HG03139 (cell line): ENCODE measurements around the gene MTAP.

Source experiments
- ATAC-seq: cut with Tn5 transposase; IDR thresholded peaks from one replicate; pipeline ENCODE4 v1.9.1; 2021; ENCODE audit not compliant: unreplicated experiment

Gene MTAP

GRCh38 chr9:21802418-21803000, at the start of gene MTAP:
MTAP (plus strand) TSS chr9:21802636; CDS start chr9:21802749, 113 bp downstream.
- ATAC-seq = peak; percentile 90

- ATAC-seq = no peak
Observed at GRCh38 chr9:21753523-21753922, 48.9 kb upstream of the MTAP start.

- ATAC-seq = no peak
Observed at GRCh38 chr9:21754741-21755140, 47.7 kb upstream of the MTAP start.

- ATAC-seq = no peak
Observed at GRCh38 chr9:21758540-21758939, 43.9 kb upstream of the MTAP start.

- peak; percentile 92 for ATAC-seq
Observed at GRCh38 chr9:21761309-21761901, 41.0 kb upstream of the MTAP start.

GRCh38 chr9:21762064-21762463, 40.4 kb upstream of the MTAP start:
- ATAC-seq = no peak

- ATAC-seq = no peak
Observed at GRCh38 chr9:21764846-21765245, 37.6 kb upstream of the MTAP start.

- no peak for ATAC-seq
Observed at GRCh38 chr9:21766096-21766495, 36.3 kb upstream of the MTAP start.

GRCh38 chr9:21770871-21771560, 31.4 kb upstream of the MTAP start:
- ATAC-seq = no peak

GRCh38 chr9:21777701-21778100, 24.7 kb upstream of the MTAP start:
- ATAC-seq = no peak

- ATAC-seq = no peak
Observed at GRCh38 chr9:21778304-21778703, 24.1 kb upstream of the MTAP start.

GRCh38 chr9:21779397-21779796, 23.0 kb upstream of the MTAP start:
- ATAC-seq = no peak

GRCh38 chr9:21781656-21782055, 20.8 kb upstream of the MTAP start:
- ATAC-seq = no peak

- no peak for ATAC-seq
Observed at GRCh38 chr9:21782205-21782604, 20.2 kb upstream of the MTAP start.

GRCh38 chr9:21788752-21789151, 13.7 kb upstream of the MTAP start:
- no peak for ATAC-seq

- ATAC-seq = peak; percentile 99
Observed at GRCh38 chr9:21789541-21790037, 12.8 kb upstream of the MTAP start.

- ATAC-seq = no peak
Observed at GRCh38 chr9:21795483-21795882, 7.0 kb upstream of the MTAP start.

- ATAC-seq = no peak
Observed at GRCh38 chr9:21796768-21797167, 5.7 kb upstream of the MTAP start.

GRCh38 chr9:21800931-21801682, 1.3 kb upstream of the MTAP start:
- no peak for ATAC-seq

GRCh38 chr9:21801683-21802417, 586 bp upstream of the MTAP start:
- peak; percentile 9 for ATAC-seq

- ATAC-seq = no peak
Observed at GRCh38 chr9:21803649-21804048, 1.2 kb downstream of the MTAP start.
